ENCODE data around the gene RAB35.

The RAB35 gene

GRCh38 chr12:120155072-120155471, 38.5 kb upstream of the RAB35 start:
- TF ChIP-seq RAD21 (IDR thresholded peaks at IDR 0.05; ENCODE audit: low read depth) (no peak), USF1 (IDR thresholded peaks at IDR 0.05) (no peak), REST (IDR thresholded peaks at IDR 0.05; ENCODE audit: low read depth) (no peak), TEAD4 (IDR thresholded peaks at IDR 0.05) (no peak), MAX (IDR thresholded peaks at IDR 0.05) (no peak), EGR1 (IDR thresholded peaks at IDR 0.05) (no peak), YY1 (IDR thresholded peaks at IDR 0.05; ENCODE audit: low read depth) (no peak), CREB1 (IDR thresholded peaks at IDR 0.05; ENCODE audit: low read depth) (no peak), NFIC (IDR thresholded peaks at IDR 0.05) (no peak), TCF12 (IDR thresholded peaks at IDR 0.05; ENCODE audit: low read depth) (no peak), CEBPB (IDR thresholded peaks at IDR 0.05) (no peak), FOXM1 (IDR thresholded peaks at IDR 0.05; ENCODE audit: borderline replicate concordance, low read depth) (no peak), TAF1 (IDR thresholded peaks at IDR 0.05; ENCODE audit: low read depth) (no peak), ZBTB7A (IDR thresholded peaks at IDR 0.05; ENCODE audit: low read depth) (no peak), EP300 (IDR thresholded peaks at IDR 0.05; ENCODE audit: borderline replicate concordance) (no peak)

- TF ChIP-seq EP300 (IDR thresholded peaks at IDR 0.05; ENCODE audit: borderline replicate concordance) (no peak), FOXM1 (IDR thresholded peaks at IDR 0.05; ENCODE audit: borderline replicate concordance, low read depth) (no peak), EGR1 (IDR thresholded peaks at IDR 0.05) (no peak), ZBTB7A (IDR thresholded peaks at IDR 0.05; ENCODE audit: low read depth) (no peak), USF1 (IDR thresholded peaks at IDR 0.05) (no peak), CEBPB (IDR thresholded peaks at IDR 0.05) (no peak), MAX (IDR thresholded peaks at IDR 0.05) (no peak), CREB1 (IDR thresholded peaks at IDR 0.05; ENCODE audit: low read depth) (no peak), RAD21 (IDR thresholded peaks at IDR 0.05; ENCODE audit: low read depth) (no peak), TCF12 (IDR thresholded peaks at IDR 0.05; ENCODE audit: low read depth) (no peak), REST (IDR thresholded peaks at IDR 0.05; ENCODE audit: low read depth) (no peak), YY1 (IDR thresholded peaks at IDR 0.05; ENCODE audit: low read depth) (no peak), TEAD4 (IDR thresholded peaks at IDR 0.05) (no peak), NFIC (IDR thresholded peaks at IDR 0.05) (no peak), TAF1 (IDR thresholded peaks at IDR 0.05; ENCODE audit: low read depth) (no peak)
Measured at GRCh38 chr12:120150919-120151525, 34.5 kb upstream of the RAB35 start.

- TF ChIP-seq MAX (IDR thresholded peaks at IDR 0.05) = no peak
- TF ChIP-seq CEBPB (IDR thresholded peaks at IDR 0.05) = no peak
- TF ChIP-seq RAD21 (IDR thresholded peaks at IDR 0.05; ENCODE audit: low read depth) = no peak
- TF ChIP-seq NFIC (IDR thresholded peaks at IDR 0.05) = no peak
- no peak for TF ChIP-seq USF1 (IDR thresholded peaks at IDR 0.05)
- TF ChIP-seq YY1 (IDR thresholded peaks at IDR 0.05; ENCODE audit: low read depth) = no peak
- TF ChIP-seq TEAD4 (IDR thresholded peaks at IDR 0.05) = no peak
- TF ChIP-seq REST (IDR thresholded peaks at IDR 0.05; ENCODE audit: low read depth) = no peak
- TF ChIP-seq FOXM1 (IDR thresholded peaks at IDR 0.05; ENCODE audit: borderline replicate concordance, low read depth) = no peak
- TF ChIP-seq TCF12 (IDR thresholded peaks at IDR 0.05; ENCODE audit: low read depth) = no peak
- no peak for TF ChIP-seq TAF1 (IDR thresholded peaks at IDR 0.05; ENCODE audit: low read depth)
- no peak for TF ChIP-seq ZBTB7A (IDR thresholded peaks at IDR 0.05; ENCODE audit: low read depth)
- TF ChIP-seq EP300 (IDR thresholded peaks at IDR 0.05; ENCODE audit: borderline replicate concordance) = no peak
- TF ChIP-seq CREB1 (IDR thresholded peaks at IDR 0.05; ENCODE audit: low read depth) = no peak
- no peak for TF ChIP-seq EGR1 (IDR thresholded peaks at IDR 0.05)
Measured at GRCh38 chr12:120148011-120148410, 31.5 kb upstream of the RAB35 start.

All from Ishikawa (cell line).